ENCODE results near the gene MAGEA8. TPM values are rescaled to one million over a fixed set of nuclear protein-coding genes. Genes with fewer than 3 reads are reported as not detected.

Gene MAGEA8, protein sequence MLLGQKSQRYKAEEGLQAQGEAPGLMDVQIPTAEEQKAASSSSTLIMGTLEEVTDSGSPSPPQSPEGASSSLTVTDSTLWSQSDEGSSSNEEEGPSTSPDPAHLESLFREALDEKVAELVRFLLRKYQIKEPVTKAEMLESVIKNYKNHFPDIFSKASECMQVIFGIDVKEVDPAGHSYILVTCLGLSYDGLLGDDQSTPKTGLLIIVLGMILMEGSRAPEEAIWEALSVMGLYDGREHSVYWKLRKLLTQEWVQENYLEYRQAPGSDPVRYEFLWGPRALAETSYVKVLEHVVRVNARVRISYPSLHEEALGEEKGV
- total RNA-seq, result not detected in 2 replicates

DNA sequence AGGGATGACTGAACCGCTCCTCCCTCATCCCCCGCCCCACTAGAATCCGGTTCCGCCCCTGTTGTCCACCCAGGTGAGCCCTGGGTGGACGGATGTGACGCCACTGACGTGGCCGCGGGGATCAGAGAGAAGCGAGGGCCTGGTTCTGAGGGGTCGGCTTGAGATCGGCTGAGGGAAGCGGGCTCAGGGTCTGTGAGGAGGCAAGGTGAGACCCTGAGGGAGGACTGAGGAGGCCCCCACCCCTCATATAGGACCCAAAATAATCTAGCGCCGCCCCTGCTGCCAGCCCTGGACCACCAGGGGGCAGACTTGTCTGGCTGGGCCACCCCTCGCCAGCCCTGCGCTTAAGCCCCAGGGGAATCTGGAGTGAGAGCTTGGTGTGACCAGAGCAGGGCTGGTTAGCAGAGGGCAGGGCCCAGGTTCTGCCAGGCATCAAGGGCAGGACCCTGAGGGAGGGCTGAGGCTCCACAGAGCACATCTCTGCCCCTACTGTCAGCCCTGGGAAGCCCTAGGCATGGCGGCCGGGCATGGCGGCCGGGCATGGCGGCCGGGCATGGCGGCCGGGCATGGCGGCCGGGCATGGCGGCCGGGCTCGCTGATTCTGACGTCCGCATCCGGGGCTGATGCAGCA lies at the start of gene MAGEA8:
Gene MAGEA8 (plus strand): TSS at position 103 of the 631 bp plus-strand sequence. CDS start 3,090 bp downstream, outside the sequence.

DNA sequence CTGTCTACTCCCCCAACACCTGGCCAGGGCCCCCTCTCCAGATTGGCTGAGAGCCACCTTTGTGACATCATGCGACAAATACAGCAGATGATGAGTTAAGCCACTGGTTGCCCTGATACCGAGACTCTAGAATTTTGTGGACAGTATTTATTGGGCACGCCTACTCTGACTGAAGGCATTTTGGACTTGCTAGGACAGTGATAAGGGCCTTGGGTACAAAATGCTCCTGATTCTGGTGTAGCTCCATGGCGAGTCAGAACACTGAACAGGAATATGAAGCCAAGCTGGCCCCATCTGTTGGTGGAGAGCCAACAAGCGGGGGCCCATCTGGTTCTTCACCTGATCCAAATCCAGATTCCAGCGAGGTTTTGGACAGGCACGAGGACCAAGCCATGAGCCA lies 48.4 kb downstream of the MAGEA8 start, which contains the start of gene HSFX4:
Gene HSFX4 (plus strand): TSS at position 174 of the 400 bp plus-strand sequence. CDS start 72 bp downstream, at position 246.

Other genes starting within 250 kb of the MAGEA8 start
- gene TMEM185A, start 249.4 kb upstream of the MAGEA8 start, total RNA-seq, result 6.3 TPM in 2 replicates
- gene MAGEA11, start 169.1 kb upstream of the MAGEA8 start, total RNA-seq, result not detected in 2 replicates
- 0.07 TPM in 1 of 2 replicates, not detected in the other for gene HSFX1, start 107.1 kb upstream of the MAGEA8 start, total RNA-seq
- not detected in 2 replicates for gene MAGEA9, start 99.3 kb upstream of the MAGEA8 start, total RNA-seq
- gene HSFX4, start 48.4 kb downstream of the MAGEA8 start, total RNA-seq, result not detected in 2 replicates
- 28.6 and 28.8 TPM in 2 replicates for gene EOLA2, start 57.3 kb downstream of the MAGEA8 start, total RNA-seq

Measured in mammary microvascular endothelial cell (primary cell).